ENCODE results near the gene TLR4. TPM values are rescaled to one million over a fixed set of nuclear protein-coding genes. Genes with fewer than 3 reads are reported as not detected.

The TLR4 gene
- total RNA-seq, 1 donor from 2014 or later, result 70.1 TPM

- Histone ChIP-seq H3K36me3 (no peaks in the 10 kb centered on the region), H3K4me1 (no peaks in the 10 kb centered on the region), H3K27ac (no peak overlapping the region), H3K4me3 (no peak overlapping the region), H3K27me3 (ENCODE audit: low read depth) (no peaks in the 10 kb centered on the region), H3K9me3 (no peaks in the 10 kb centered on the region)
- no peak for ATAC-seq
- intact Hi-C loops (cut with DNase I), result no loop called here
- DNase-seq, result no peak
- TF ChIP-seq CTCF (IDR thresholded peaks at IDR 0.05), result no peak
Observed at GRCh38 chr9:117768750-117769395, 64.7 kb downstream of the TLR4 start.

GRCh38 chr9:117771136-117771535 lies 66.9 kb downstream of the TLR4 start:
- DNase-seq, result no peak
- H3K27ac ChIP-seq, result no peak overlapping the region
- H3K4me3 ChIP-seq, result no peak overlapping the region
- intact Hi-C loops (cut with DNase I), result no loop called here
- H3K9me3 ChIP-seq, result no peaks in the 10 kb centered on the region
- no peaks in the 10 kb centered on the region for H3K36me3 ChIP-seq
- no peaks in the 10 kb centered on the region for H3K4me1 ChIP-seq
- H3K27me3 ChIP-seq (ENCODE audit: low read depth), result no peaks in the 10 kb centered on the region
- TF ChIP-seq CTCF (IDR thresholded peaks at IDR 0.05), result no peak
- no peak for ATAC-seq

- ATAC-seq (no peak), DNase-seq (no peak)
- intact Hi-C loops (cut with DNase I), result no loop called here
Observed at GRCh38 chr9:117772960-117773359, 68.8 kb downstream of the TLR4 start.

More at GRCh38 chr9:117772960-117773359, 68.8 kb downstream of the TLR4 start:
- H3K4me3 ChIP-seq, result no peak overlapping the region
- H3K27me3 ChIP-seq (ENCODE audit: low read depth), result no peaks in the 10 kb centered on the region
- H3K9me3 ChIP-seq, result no peaks in the 10 kb centered on the region
- TF ChIP-seq CTCF (IDR thresholded peaks at IDR 0.05), result no peak
- H3K27ac ChIP-seq, result no peak overlapping the region
- no peaks in the 10 kb centered on the region for H3K36me3 ChIP-seq
- no peaks in the 10 kb centered on the region for H3K4me1 ChIP-seq
